ENCODE measurements around the gene WDR76.

The WDR76 gene

DNA sequence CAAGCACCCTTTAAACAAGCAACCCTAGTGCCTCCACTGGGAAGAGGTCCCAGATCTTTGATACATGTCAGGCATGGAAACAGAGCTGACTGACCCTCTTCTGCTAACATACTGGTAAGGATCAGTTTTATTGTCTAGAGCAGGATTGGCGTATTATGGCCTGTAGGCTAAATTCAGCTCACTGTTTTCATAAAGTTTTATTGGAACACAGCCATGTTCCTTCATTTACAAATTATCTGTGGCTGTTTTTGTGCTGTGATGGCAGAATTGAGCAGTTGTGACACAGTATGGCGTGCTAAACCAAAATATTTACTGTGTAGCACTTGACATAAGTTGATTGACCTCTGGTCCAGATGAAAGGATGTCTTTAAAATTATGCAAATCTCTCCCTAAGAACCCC is 45.0 kb downstream of the WDR76 start:
- Histone ChIP-seq H3K9ac (ENCODE audit: low read length) (no peak overlapping the region), H3K27ac (ENCODE audit: low read depth, low read length) (no peak overlapping the region), H3K27me3 (ENCODE audit: control insufficient read depth, insufficient read depth, low read length) (no peaks in the 10 kb centered on the region), H3K36me3 (ENCODE audit: control insufficient read depth, insufficient read depth, low read length) (no peaks in the 10 kb centered on the region), H3K4me1 (ENCODE audit: control insufficient read depth, insufficient read depth, low read length) (no peaks in the 10 kb centered on the region), H3K4me3 (ENCODE audit: low read length) (no peak overlapping the region)

DNA sequence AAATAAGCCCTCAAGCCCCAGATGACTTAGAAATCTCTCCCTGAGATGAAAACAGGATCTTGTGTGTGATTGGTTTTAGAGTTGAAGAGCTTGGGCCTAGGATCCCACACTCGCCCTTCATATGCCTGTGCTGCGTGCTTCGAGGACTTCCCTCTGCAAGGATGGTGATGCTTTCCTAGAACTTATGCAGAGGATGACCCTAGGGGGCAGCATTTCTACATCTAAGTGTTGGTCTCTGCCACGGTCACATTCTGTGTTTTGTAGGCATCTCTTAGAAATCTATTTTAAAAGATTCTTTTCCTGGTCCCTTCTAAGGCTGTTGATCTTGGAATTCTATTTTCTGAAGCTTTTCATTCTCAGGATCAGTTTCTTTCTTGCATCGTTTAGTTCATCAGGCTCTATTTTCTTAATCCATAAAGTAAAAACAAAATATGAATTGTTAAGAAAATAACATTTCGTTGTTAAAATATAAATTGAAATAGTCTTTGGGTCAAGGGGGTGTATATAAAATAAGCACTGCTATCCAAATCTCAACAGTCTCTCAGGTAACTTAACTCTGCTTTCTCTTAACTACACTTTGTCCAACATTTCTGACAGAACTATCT is 45.7 kb downstream of the WDR76 start:
- no peaks in the 10 kb centered on the region for H3K36me3 ChIP-seq (ENCODE audit: control insufficient read depth, insufficient read depth, low read length)
- H3K27me3 ChIP-seq (ENCODE audit: control insufficient read depth, insufficient read depth, low read length): no peaks in the 10 kb centered on the region
- H3K27ac ChIP-seq (ENCODE audit: low read depth, low read length): no peak overlapping the region
- no peak overlapping the region for H3K4me3 ChIP-seq (ENCODE audit: low read length)
- H3K4me1 ChIP-seq (ENCODE audit: control insufficient read depth, insufficient read depth, low read length): no peaks in the 10 kb centered on the region
- no peak overlapping the region for H3K9ac ChIP-seq (ENCODE audit: low read length)

DNA sequence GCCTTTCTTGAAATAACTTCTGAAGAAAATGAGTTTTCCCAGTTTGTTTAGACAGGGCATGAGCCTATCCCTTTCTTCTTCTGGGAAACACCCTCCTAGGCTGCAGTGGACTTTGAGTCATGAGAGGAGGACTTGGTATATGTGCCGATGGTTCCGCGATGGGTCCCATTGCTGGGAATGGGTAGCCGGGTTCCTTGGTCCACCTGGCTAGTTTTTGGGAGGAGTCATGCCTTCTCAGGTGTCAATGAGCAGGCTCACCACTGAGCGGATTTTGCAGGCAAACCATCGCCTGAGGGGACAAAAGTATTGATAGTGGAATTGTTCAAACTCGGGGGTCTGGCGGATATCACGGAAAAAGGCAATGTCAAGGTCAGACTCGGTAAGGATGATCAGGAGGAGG is 46.8 kb downstream of the WDR76 start:
- H3K36me3 ChIP-seq (ENCODE audit: control insufficient read depth, insufficient read depth, low read length): no peaks in the 10 kb centered on the region
- no peaks in the 10 kb centered on the region for H3K4me1 ChIP-seq (ENCODE audit: control insufficient read depth, insufficient read depth, low read length)

DNA sequence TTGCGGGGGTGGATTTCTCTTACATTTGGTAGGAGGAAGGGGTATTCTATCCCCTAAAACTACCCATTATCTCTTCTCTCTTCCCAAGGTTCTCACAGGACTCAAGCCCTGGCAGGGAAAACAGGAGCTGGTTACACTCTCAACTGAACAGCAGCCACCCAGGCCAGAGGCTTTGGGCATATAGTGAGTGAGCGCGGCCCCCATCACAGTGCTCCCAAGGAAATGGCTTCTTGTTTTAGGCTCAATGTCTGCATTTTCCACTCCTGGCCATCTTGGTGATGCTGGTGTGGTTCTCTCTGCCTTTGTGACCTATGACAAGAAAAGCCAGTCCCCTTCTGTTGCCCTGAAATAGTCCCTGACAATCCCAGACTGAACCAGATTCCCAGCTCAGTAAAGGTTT is 50.1 kb downstream of the WDR76 start:
- Histone ChIP-seq H3K27me3 (ENCODE audit: control insufficient read depth, insufficient read depth, low read length) (no peaks in the 10 kb centered on the region), H3K27ac (ENCODE audit: low read depth, low read length) (no peak overlapping the region)

More for the DNA sequence above, 46.8 kb downstream of the WDR76 start:
- no peaks in the 10 kb centered on the region for H3K27me3 ChIP-seq (ENCODE audit: control insufficient read depth, insufficient read depth, low read length)
- H3K4me3 ChIP-seq (ENCODE audit: low read length): no peak overlapping the region
- no peak overlapping the region for H3K27ac ChIP-seq (ENCODE audit: low read depth, low read length)
- no peak overlapping the region for H3K9ac ChIP-seq (ENCODE audit: low read length)

DNA sequence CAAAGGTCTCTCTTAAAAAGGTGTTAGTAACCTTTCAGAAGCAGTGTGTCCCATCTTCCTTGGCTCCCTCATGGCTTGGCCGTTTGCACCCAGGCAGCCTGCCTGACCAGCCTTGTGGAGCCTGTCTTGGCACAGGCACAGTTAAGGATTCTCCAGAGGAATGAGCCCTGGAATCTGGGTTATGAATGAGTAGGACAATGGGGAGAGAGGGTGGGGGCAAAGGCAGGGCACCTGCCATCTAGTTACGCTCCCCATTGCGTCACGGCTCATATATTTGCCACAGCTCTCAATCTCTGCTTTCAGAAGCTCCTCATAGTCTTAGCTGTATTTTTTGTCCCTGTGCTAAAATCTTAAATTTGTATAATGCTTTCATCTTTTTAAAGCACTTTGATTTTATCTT is 50.6 kb downstream of the WDR76 start:
- Histone ChIP-seq H3K27me3 (ENCODE audit: control insufficient read depth, insufficient read depth, low read length) (no peaks in the 10 kb centered on the region), H3K36me3 (ENCODE audit: control insufficient read depth, insufficient read depth, low read length) (no peaks in the 10 kb centered on the region), H3K4me3 (ENCODE audit: low read length) (no peak overlapping the region), H3K4me1 (ENCODE audit: control insufficient read depth, insufficient read depth, low read length) (no peaks in the 10 kb centered on the region), H3K9ac (ENCODE audit: low read length) (no peak overlapping the region), H3K27ac (ENCODE audit: low read depth, low read length) (no peak overlapping the region)

More for the DNA sequence above, 50.1 kb downstream of the WDR76 start:
- Histone ChIP-seq H3K36me3 (ENCODE audit: control insufficient read depth, insufficient read depth, low read length) (no peaks in the 10 kb centered on the region), H3K9ac (ENCODE audit: low read length) (no peak overlapping the region), H3K4me3 (ENCODE audit: low read length) (no peak overlapping the region), H3K4me1 (ENCODE audit: control insufficient read depth, insufficient read depth, low read length) (no peaks in the 10 kb centered on the region)

DNA sequence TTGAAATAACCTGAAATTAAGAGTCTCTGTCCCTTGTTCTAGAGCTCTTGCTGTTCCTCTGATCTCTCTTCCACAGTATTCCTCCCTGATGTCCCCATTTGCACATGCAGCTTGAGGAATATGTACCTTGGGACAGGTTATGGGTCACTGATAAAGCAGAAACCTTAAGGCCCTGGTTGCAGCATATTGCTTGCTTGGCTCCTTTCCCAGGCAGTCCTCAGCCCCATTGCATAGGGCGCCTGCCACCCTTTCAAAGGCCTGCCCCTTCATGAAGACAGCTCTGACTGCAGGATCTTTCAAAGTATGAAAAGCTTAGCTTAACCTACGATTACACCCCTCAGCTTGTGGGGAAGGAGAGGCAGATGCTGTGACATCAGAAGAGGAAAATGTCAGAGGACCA is 51.6 kb downstream of the WDR76 start:
- Histone ChIP-seq H3K27me3 (ENCODE audit: control insufficient read depth, insufficient read depth, low read length) (no peaks in the 10 kb centered on the region), H3K4me3 (ENCODE audit: low read length) (no peak overlapping the region), H3K9ac (ENCODE audit: low read length) (no peak overlapping the region), H3K27ac (ENCODE audit: low read depth, low read length) (no peak overlapping the region), H3K4me1 (ENCODE audit: control insufficient read depth, insufficient read depth, low read length) (no peaks in the 10 kb centered on the region), H3K36me3 (ENCODE audit: control insufficient read depth, insufficient read depth, low read length) (no peaks in the 10 kb centered on the region)

DNA sequence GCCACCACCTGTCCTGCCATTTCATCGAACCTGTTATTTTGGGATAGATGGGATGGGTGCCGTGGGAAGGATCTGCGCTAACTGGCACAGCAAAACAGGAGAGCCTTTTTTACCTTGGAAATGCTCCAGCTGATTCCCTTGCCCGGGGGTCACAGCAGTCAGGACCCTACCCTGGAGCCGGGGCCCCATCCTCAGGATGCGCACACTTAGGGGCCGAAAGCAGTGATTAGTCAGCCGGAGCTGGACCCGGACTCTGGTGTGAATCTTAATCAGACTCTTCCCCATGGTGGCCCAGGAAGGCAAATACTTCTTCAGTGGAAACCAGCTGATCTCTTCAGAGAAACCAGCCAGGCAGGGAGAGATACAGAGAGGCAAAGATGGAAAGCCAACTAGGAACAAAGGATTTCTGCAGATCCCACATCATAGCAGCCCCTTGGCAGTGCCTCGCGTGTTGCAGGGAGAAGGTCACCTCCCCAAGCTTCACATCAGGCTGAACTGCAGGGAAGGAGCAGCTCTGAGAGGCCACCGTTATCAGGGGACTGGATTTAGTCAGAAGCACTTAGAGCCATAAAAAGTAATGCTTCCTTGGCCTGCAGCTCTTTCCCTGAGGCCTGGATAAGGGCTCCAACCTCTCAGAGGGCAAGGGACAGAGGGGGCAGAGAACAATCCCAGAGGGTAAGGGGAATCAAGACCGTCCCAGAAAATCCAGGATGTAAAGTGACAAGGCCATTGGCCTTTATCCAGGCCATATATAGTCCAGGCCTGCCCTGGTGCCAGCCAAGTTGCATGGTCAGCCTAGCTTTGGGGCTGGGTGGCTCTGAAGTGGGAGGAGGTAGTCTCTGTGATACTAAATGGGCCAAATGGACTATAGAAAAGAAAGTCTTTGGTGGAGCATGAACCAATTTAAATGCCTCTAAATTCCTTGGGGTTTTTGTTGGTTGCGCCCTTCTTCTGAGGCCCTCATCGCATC is 52.9 kb downstream of the WDR76 start:
- no peaks in the 10 kb centered on the region for H3K4me1 ChIP-seq (ENCODE audit: control insufficient read depth, insufficient read depth, low read length)
- no peak overlapping the region for H3K9ac ChIP-seq (ENCODE audit: low read length)
- no peaks in the 10 kb centered on the region for H3K36me3 ChIP-seq (ENCODE audit: control insufficient read depth, insufficient read depth, low read length)
- no peaks in the 10 kb centered on the region for H3K27me3 ChIP-seq (ENCODE audit: control insufficient read depth, insufficient read depth, low read length)
- H3K27ac ChIP-seq (ENCODE audit: low read depth, low read length): no peak overlapping the region
- no peak overlapping the region for H3K4me3 ChIP-seq (ENCODE audit: low read length)

DNA sequence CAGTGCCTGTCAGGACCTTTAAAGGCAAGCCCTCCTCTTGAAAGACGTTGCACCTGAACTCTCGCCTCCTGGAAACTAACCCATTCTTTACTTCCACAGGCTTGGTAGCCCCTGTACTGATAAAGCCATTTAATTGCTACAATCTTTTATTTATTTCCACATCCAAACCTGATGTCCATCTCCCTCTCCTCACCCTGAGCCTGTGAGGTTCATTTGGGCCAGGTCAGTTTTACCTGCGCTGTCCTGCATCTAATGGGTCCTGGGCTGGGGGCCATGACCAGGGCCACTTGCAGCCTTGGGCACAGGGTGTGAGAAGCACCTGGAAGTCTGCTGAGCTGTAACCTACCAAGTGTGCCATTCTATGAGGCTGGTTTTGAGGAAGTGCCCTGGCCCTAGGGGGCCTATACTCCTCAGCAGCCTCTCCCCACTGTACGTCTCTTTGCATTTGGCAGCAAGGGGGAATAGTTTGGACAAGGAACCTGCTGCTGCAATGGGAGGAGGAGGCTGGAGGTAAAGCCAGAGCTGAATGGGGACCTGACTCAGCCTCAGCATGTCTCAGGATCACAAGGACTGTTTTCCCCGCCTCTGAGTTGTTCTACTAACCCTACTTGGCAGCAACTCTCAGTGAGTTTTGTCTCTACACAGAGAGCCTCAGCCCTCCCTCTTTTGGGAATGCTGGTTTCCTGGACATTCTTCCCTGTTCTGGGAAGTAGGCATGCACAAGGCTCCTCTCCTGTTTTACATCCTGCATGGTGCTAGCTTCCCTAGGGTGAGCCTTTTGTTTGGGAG is 53.8 kb downstream of the WDR76 start:
- no peak overlapping the region for H3K27ac ChIP-seq (ENCODE audit: low read depth, low read length)
- no peak overlapping the region for H3K9ac ChIP-seq (ENCODE audit: low read length)
- no peak overlapping the region for H3K4me3 ChIP-seq (ENCODE audit: low read length)
- no peaks in the 10 kb centered on the region for H3K36me3 ChIP-seq (ENCODE audit: control insufficient read depth, insufficient read depth, low read length)
- no peaks in the 10 kb centered on the region for H3K4me1 ChIP-seq (ENCODE audit: control insufficient read depth, insufficient read depth, low read length)
- no peaks in the 10 kb centered on the region for H3K27me3 ChIP-seq (ENCODE audit: control insufficient read depth, insufficient read depth, low read length)

DNA sequence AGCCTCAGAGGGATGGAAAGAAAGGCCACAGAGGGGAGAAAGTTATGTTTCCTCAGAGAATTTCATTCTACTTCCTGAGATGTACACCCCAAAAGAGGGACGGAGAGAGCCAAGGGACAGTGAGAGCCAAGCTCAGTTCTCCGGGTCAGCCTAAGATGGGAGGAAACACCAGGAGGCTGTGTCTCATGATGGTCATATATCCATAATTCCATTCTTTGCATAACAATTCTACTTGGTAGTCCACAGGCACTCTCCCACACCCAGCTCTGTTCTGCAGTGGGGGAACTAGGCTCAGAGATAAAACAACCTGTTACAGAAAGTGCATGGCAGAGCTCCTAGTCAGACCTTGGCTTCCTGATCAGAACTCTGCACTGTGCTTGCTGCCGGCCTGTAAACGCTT is 54.4 kb downstream of the WDR76 start:
- Histone ChIP-seq H3K27ac (ENCODE audit: low read depth, low read length) (no peak overlapping the region), H3K4me1 (ENCODE audit: control insufficient read depth, insufficient read depth, low read length) (no peaks in the 10 kb centered on the region), H3K9ac (ENCODE audit: low read length) (no peak overlapping the region), H3K27me3 (ENCODE audit: control insufficient read depth, insufficient read depth, low read length) (no peaks in the 10 kb centered on the region), H3K36me3 (ENCODE audit: control insufficient read depth, insufficient read depth, low read length) (no peaks in the 10 kb centered on the region), H3K4me3 (ENCODE audit: low read length) (no peak overlapping the region)

DNA sequence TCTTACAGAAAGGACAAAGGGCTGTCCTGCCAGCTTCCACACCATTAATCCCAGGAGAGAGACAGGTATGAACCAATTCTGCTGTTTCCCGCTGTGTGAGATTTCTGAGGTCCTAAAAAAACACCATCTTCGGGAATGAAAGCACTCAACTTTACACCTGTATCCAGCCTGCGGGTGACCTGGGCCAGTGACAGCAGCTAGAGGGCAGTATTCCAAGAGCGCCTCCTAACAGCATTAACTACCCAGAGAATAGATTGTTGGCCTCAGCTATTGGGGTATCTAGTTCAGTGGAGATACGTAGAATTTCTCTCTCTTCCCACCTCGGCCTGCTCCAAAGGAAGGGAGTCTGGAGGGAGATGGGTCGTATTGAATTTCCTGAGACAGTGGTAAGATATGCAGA is 55.1 kb downstream of the WDR76 start:
- H3K4me1 ChIP-seq (ENCODE audit: control insufficient read depth, insufficient read depth, low read length): no peaks in the 10 kb centered on the region
- no peaks in the 10 kb centered on the region for H3K36me3 ChIP-seq (ENCODE audit: control insufficient read depth, insufficient read depth, low read length)
- no peaks in the 10 kb centered on the region for H3K27me3 ChIP-seq (ENCODE audit: control insufficient read depth, insufficient read depth, low read length)
- no peak overlapping the region for H3K4me3 ChIP-seq (ENCODE audit: low read length)
- no peak overlapping the region for H3K9ac ChIP-seq (ENCODE audit: low read length)
- H3K27ac ChIP-seq (ENCODE audit: low read depth, low read length): no peak overlapping the region

DNA sequence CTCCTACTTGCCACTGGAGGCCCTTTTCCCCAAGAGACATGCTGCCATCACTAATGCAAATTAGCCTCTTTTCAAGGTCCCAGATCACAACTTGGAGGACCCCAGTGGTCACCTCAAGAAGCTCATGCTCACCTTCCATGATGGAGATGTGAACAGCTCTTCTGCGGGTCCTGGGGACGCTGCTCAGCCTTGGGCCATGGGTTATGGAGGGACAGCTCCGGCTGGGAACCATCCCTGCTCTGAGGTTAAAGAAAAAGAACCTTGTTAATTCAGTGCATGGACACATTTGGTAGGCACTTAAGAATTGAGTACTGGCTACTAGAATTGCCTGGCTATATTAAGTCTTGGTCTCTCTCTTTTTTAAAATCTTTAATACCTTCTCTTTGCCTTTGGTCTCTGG is 56.8 kb downstream of the WDR76 start:
- Histone ChIP-seq H3K27me3 (ENCODE audit: control insufficient read depth, insufficient read depth, low read length) (no peaks in the 10 kb centered on the region), H3K4me1 (ENCODE audit: control insufficient read depth, insufficient read depth, low read length) (no peaks in the 10 kb centered on the region), H3K9ac (ENCODE audit: low read length) (no peak overlapping the region), H3K27ac (ENCODE audit: low read depth, low read length) (no peak overlapping the region), H3K36me3 (ENCODE audit: control insufficient read depth, insufficient read depth, low read length) (peaks cover 2% of the 10 kb centered on the region), H3K4me3 (ENCODE audit: low read length) (no peak overlapping the region)

DNA sequence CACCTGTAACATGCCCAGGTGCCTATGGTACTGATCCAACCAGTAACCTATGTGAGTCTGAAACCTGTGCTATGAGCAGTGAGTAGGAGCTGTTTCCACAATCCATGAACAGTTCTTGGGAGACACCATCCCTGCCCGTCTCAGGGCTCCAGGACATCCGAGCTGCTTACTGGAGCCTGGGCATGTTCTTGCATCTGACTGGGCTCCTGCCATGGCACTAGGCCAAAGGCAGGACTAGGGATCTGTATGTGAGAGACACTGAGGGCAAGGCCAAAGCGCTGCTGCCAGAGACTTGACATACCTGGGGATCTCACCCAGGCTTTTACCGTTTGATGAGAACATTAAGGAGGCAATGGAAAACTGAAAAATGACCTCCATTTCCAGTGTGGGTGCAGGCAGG is 59.8 kb downstream of the WDR76 start:
- no peak overlapping the region for H3K27ac ChIP-seq (ENCODE audit: low read depth, low read length)
- no peak overlapping the region for H3K4me3 ChIP-seq (ENCODE audit: low read length)
- no peak overlapping the region for H3K9ac ChIP-seq (ENCODE audit: low read length)
- H3K36me3 ChIP-seq (ENCODE audit: control insufficient read depth, insufficient read depth, low read length): peaks cover 2% of the 10 kb centered on the region
- no peaks in the 10 kb centered on the region for H3K27me3 ChIP-seq (ENCODE audit: control insufficient read depth, insufficient read depth, low read length)
- H3K4me1 ChIP-seq (ENCODE audit: control insufficient read depth, insufficient read depth, low read length): no peaks in the 10 kb centered on the region
